ENCODE data around the gene THSD4. TPM values are rescaled to one million over a fixed set of nuclear protein-coding genes. Genes with fewer than 3 reads are reported as not detected.
A peak's percentile ranks its signal among the peaks of the same experiment; 100 is the strongest.

THSD4 gene
- total and polyA plus RNA-seq, 2 donors (not counting 1 experiment from before 2014, with no cell fraction given) = 43.1 to 95.5 TPM

DNA sequence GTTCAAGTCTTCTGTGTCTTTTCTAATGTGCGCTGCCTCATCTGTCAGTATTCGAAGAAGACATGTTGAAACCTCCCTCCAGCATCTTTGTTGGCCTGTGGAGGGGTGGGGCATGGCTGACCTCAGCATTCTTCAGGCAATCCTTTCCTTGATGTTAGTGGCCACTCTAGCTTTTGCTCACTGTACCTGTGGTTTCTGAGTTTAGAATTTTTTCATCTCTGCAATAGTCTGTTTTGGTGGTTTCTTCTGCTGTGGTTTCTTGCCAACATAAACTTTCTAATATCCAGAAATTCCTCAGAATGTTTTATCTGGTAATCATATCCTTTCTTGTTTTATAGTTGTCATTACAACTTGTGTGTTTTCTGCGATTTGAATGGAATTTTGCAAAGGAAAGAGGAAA is 443.8 kb downstream of the THSD4 start:
- no peak overlapping the region for H2AFZ ChIP-seq (ENCODE audit: low read length)
- H3K9me3 ChIP-seq (ENCODE audit: control insufficient read depth, insufficient read depth, low read depth, low read length) = no peaks in the 10 kb centered on the region
- no peaks in the 10 kb centered on the region for H3K27me3 ChIP-seq (ENCODE audit: control insufficient read depth, insufficient read depth, low read length)
- H3K79me2 ChIP-seq (ENCODE audit: control insufficient read depth, insufficient read depth, low read length) = no peaks in the 10 kb centered on the region
- H3K9ac ChIP-seq (ENCODE audit: insufficient read depth, low read length) = no peak overlapping the region
- H3K4me2 ChIP-seq (ENCODE audit: extremely low read depth, insufficient read depth, low read length) = no peak overlapping the region
- H4K20me1 ChIP-seq (ENCODE audit: control insufficient read depth, extremely low read depth, insufficient read depth, low read length) = no peaks in the 10 kb centered on the region
- peaks cover 5% of the 10 kb centered on the region for H3K4me1 ChIP-seq (ENCODE audit: control insufficient read depth, extremely low read depth, insufficient read depth, low read length)
- H3K4me3 ChIP-seq (replicated peaks in 1 of 4; ENCODE audit: control extremely low read depth in 1 of 4, insufficient read depth in 1 of 4, low read depth in 3 of 4, low read length in 4 of 4) = no peak overlapping the region
- TF ChIP-seq, protein P1, sequence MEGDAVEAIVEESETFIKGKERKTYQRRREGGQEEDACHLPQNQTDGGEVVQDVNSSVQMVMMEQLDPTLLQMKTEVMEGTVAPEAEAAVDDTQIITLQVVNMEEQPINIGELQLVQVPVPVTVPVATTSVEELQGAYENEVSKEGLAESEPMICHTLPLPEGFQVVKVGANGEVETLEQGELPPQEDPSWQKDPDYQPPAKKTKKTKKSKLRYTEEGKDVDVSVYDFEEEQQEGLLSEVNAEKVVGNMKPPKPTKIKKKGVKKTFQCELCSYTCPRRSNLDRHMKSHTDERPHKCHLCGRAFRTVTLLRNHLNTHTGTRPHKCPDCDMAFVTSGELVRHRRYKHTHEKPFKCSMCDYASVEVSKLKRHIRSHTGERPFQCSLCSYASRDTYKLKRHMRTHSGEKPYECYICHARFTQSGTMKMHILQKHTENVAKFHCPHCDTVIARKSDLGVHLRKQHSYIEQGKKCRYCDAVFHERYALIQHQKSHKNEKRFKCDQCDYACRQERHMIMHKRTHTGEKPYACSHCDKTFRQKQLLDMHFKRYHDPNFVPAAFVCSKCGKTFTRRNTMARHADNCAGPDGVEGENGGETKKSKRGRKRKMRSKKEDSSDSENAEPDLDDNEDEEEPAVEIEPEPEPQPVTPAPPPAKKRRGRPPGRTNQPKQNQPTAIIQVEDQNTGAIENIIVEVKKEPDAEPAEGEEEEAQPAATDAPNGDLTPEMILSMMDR (conservative IDR thresholded peaks at IDR 0.05 in 1 of 2, IDR thresholded peaks at IDR 0.05 in 1 of 2; ENCODE audit: low read depth in 1 of 2, low read length in 2 of 2) = no peak
- no peak for TF ChIP-seq EZH2 (IDR thresholded peaks at IDR 0.05; ENCODE audit: low read length, missing control alignments)
- peak; percentile 53 to 96 for DNase-seq (ENCODE audit: low read depth in 2 of 2)
- H3K27ac ChIP-seq (ENCODE audit: insufficient read depth, low read length) = no peak overlapping the region
- no peaks in the 10 kb centered on the region for H3K36me3 ChIP-seq (ENCODE audit: control insufficient read depth, insufficient read depth, low read length)

DNA sequence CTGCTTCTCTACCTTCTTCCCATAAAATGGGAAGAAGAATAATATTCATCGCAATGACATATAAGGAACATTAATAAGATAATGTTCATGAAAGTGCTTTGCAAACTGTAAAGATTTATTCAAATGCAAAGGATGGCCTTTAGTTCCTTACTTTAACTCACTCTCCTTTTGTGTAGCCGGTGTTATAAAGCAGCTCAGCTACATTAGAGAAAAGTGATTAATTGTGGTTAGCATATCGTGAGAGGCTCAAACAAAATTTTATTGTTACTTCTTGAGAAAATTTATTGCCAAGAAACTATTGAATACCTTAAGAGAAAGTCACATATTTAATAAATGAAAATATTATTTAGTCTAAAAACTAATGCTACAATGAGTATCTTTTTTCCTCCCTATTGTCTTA is 444.3 kb downstream of the THSD4 start:
- Histone ChIP-seq H3K4me2 (ENCODE audit: extremely low read depth, insufficient read depth, low read length) (no peak overlapping the region), H3K36me3 (ENCODE audit: control insufficient read depth, insufficient read depth, low read length) (no peaks in the 10 kb centered on the region), H3K9ac (ENCODE audit: insufficient read depth, low read length) (no peak overlapping the region), H3K27me3 (ENCODE audit: control insufficient read depth, insufficient read depth, low read length) (no peaks in the 10 kb centered on the region), H3K27ac (ENCODE audit: insufficient read depth, low read length) (no peak overlapping the region), H2AFZ (ENCODE audit: low read length) (no peak overlapping the region), H4K20me1 (ENCODE audit: control insufficient read depth, extremely low read depth, insufficient read depth, low read length) (no peaks in the 10 kb centered on the region), H3K79me2 (ENCODE audit: control insufficient read depth, insufficient read depth, low read length) (no peaks in the 10 kb centered on the region), H3K4me1 (ENCODE audit: control insufficient read depth, extremely low read depth, insufficient read depth, low read length) (peaks cover 5% of the 10 kb centered on the region), H3K4me3 (replicated peaks in 1 of 4; ENCODE audit: control extremely low read depth in 1 of 4, insufficient read depth in 1 of 4, low read depth in 3 of 4, low read length in 4 of 4) (no peak overlapping the region), H3K9me3 (ENCODE audit: control insufficient read depth, insufficient read depth, low read depth, low read length) (no peaks in the 10 kb centered on the region)
- TF ChIP-seq, protein P1 (conservative IDR thresholded peaks at IDR 0.05 in 1 of 2, IDR thresholded peaks at IDR 0.05 in 1 of 2; ENCODE audit: low read depth in 1 of 2, low read length in 2 of 2) = no peak
- no peak for TF ChIP-seq EZH2 (IDR thresholded peaks at IDR 0.05; ENCODE audit: low read length, missing control alignments)
- peak in 1 of 2 donors; percentile 54 for DNase-seq (ENCODE audit: low read depth in 2 of 2)

DNA sequence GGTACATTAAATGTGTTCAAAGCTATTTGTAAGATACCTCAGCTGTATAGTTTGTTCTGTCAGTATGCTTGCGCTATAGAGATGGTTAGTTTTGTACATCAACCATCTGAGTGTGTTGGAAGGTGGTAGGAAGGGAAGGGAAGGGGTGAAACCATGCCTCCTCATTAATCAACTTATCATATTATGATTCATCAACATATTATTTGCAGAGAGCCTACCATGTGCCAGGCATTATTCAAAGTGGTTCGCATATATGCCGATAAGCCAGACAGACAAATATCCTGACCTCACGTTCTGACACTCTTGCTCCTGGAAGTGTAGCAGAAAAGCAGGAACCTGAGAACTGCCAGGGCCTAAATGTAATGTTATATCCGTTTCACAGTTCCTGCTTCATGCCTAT is 447.0 kb downstream of the THSD4 start:
- H4K20me1 ChIP-seq (ENCODE audit: control insufficient read depth, extremely low read depth, insufficient read depth, low read length) = no peaks in the 10 kb centered on the region
- no peaks in the 10 kb centered on the region for H3K79me2 ChIP-seq (ENCODE audit: control insufficient read depth, insufficient read depth, low read length)
- peaks cover 5% of the 10 kb centered on the region for H3K4me1 ChIP-seq (ENCODE audit: control insufficient read depth, extremely low read depth, insufficient read depth, low read length)
- H3K4me2 ChIP-seq (ENCODE audit: extremely low read depth, insufficient read depth, low read length) = no peak overlapping the region
- no peak for TF ChIP-seq EZH2 (IDR thresholded peaks at IDR 0.05; ENCODE audit: low read length, missing control alignments)
- TF ChIP-seq, protein P1 (conservative IDR thresholded peaks at IDR 0.05 in 1 of 2, IDR thresholded peaks at IDR 0.05 in 1 of 2; ENCODE audit: low read depth in 1 of 2, low read length in 2 of 2) = no peak
- H3K27me3 ChIP-seq (ENCODE audit: control insufficient read depth, insufficient read depth, low read length) = no peaks in the 10 kb centered on the region
- no peaks in the 10 kb centered on the region for H3K9me3 ChIP-seq (ENCODE audit: control insufficient read depth, insufficient read depth, low read depth, low read length)
- H2AFZ ChIP-seq (ENCODE audit: low read length) = no peak overlapping the region
- no peaks in the 10 kb centered on the region for H3K36me3 ChIP-seq (ENCODE audit: control insufficient read depth, insufficient read depth, low read length)
- no peak overlapping the region for H3K4me3 ChIP-seq (replicated peaks in 1 of 4; ENCODE audit: control extremely low read depth in 1 of 4, insufficient read depth in 1 of 4, low read depth in 3 of 4, low read length in 4 of 4)
- no peak overlapping the region for H3K27ac ChIP-seq (ENCODE audit: insufficient read depth, low read length)
- no peak overlapping the region for H3K9ac ChIP-seq (ENCODE audit: insufficient read depth, low read length)
- DNase-seq (ENCODE audit: low read depth in 2 of 2) = peak in 1 of 2 donors; percentile 76

All from fibroblast of lung (primary cell).